HG03139 (cell line): ENCODE measurements around the gene API5.
"Not testable (repeated sequence)": the region's sequence is repeated elsewhere in the genome, so short reads cannot be mapped to it uniquely, and the experiment has no call there.

Source experiments
- ATAC-seq: cut with Tn5 transposase; IDR thresholded peaks from one replicate; pipeline ENCODE4 v1.9.1; 2021; ENCODE audit not compliant: unreplicated experiment

The API5 gene

GRCh38 chr11:43311791-43312607 is at the start of gene API5:
TSS of gene API5 (plus strand) at chr11:43311996. CDS start at chr11:43312128, 132 bp downstream.
- peak; percentile 98 for ATAC-seq

GRCh38 chr11:43267856-43268580 is 43.8 kb upstream of the API5 start:
- no peak for ATAC-seq

GRCh38 chr11:43268786-43269185 is 43.0 kb upstream of the API5 start:
- no peak for ATAC-seq

GRCh38 chr11:43269254-43269918 is 42.4 kb upstream of the API5 start:
- ATAC-seq = no peak

GRCh38 chr11:43270468-43270867 is 41.3 kb upstream of the API5 start:
- no peak for ATAC-seq

GRCh38 chr11:43278193-43278956 is 33.4 kb upstream of the API5 start:
- ATAC-seq = no peak

- ATAC-seq = peak; percentile 62
Measured at GRCh38 chr11:43282607-43283440, 29.0 kb upstream of the API5 start.

- no peak for ATAC-seq
Measured at GRCh38 chr11:43285826-43286225, 26.0 kb upstream of the API5 start.

GRCh38 chr11:43289368-43289767 is 22.4 kb upstream of the API5 start:
- ATAC-seq = no peak

- ATAC-seq = no peak
Measured at GRCh38 chr11:43298397-43298796, 13.4 kb upstream of the API5 start.

GRCh38 chr11:43315966-43316365 is 4.2 kb downstream of the API5 start:
- ATAC-seq = no peak

- no peak for ATAC-seq
Measured at GRCh38 chr11:43316451-43316850, 4.7 kb downstream of the API5 start.

- no peak for ATAC-seq
Measured at GRCh38 chr11:43327987-43328386, 16.2 kb downstream of the API5 start.

- no peak for ATAC-seq
Measured at GRCh38 chr11:43328482-43328881, 16.7 kb downstream of the API5 start.

- ATAC-seq = no peak
Measured at GRCh38 chr11:43341159-43341558, 29.4 kb downstream of the API5 start.

- ATAC-seq = not testable (repeated sequence)
Measured at GRCh38 chr11:43351426-43351825, 39.6 kb downstream of the API5 start.

- no peak for ATAC-seq
Measured at GRCh38 chr11:43354311-43354710, 42.5 kb downstream of the API5 start.

- no peak for ATAC-seq
Measured at GRCh38 chr11:43356336-43356735, 44.5 kb downstream of the API5 start.

- ATAC-seq = peak; percentile 2
Measured at GRCh38 chr11:43358279-43358800, 46.5 kb downstream of the API5 start.
